CD4-positive, alpha-beta T cell (primary cell): ENCODE results near the gene SPAG7. TPM values are rescaled to one million over a fixed set of nuclear protein-coding genes. Genes with fewer than 3 reads are reported as not detected.
A peak's percentile ranks its signal among the peaks of the same experiment; 100 is the strongest.

Experiments
- ATAC-seq: fragments of 200-7000 bp; cut with Tn5 transposase; one replicate; pipeline ENCODE4 v1.10.0; 2022; ENCODE audit warnings: mild to moderate bottlenecking; ENCODE audit not compliant: poor library complexity
- CTCF ChIA-PET: fragments of 350-600 bp; sonication (Branson Sonifier 250); formaldehyde crosslinking; loops from one replicate; lab custom pipeline; 2021; ENCODE audit warnings: antibody characterized with exemption, inconsistent platforms; lab: Charles Lee
- POLR2A ChIA-PET: fragments of 350-600 bp; sonication (Branson Sonifier 250); formaldehyde crosslinking; loops from one replicate; lab custom pipeline; 2021; ENCODE audit warnings: antibody characterized with exemption, inconsistent platforms; lab: Charles Lee
- DNase-seq, 14 experiments: peaks; one replicate each; pipeline ENCODE4 v3.0.0-alpha.2; 2013 to 2020; ENCODE audit warnings: mixed read lengths in 2 of 14
- H3K27ac ChIP-seq, 2 donors: one replicate each; pipeline versions ENCODE4 v1.5.1 to v1.7.0; 2013; ENCODE audit warnings: low read length in 2 of 2, low read depth in 1 of 2, mild to moderate bottlenecking in 1 of 2
- H3K27me3 ChIP-seq, 2 experiments: 1 replicate in 1 of 2; 2 replicates in 1 of 2; pipeline versions ENCODE4 v1.6.1 to v1.7.0; 2013; ENCODE audit warnings: low read length in 2 of 2, control low read depth in 1 of 2, mild to moderate bottlenecking in 1 of 2, moderate library complexity in 1 of 2; ENCODE audit not compliant: insufficient read depth in 2 of 2, control insufficient read depth in 1 of 2
- H3K36me3 ChIP-seq: one replicate; pipeline ENCODE4 v1.6.1; 2013; ENCODE audit warnings: low read length, control low read depth; ENCODE audit not compliant: insufficient read depth
- H3K4me1 ChIP-seq: one replicate; pipeline ENCODE4 v1.6.1; 2013; ENCODE audit warnings: low read length, control low read depth; ENCODE audit not compliant: insufficient read depth
- H3K4me3 ChIP-seq: one replicate; pipeline ENCODE4 v1.5.1; 2013; ENCODE audit warnings: mild to moderate bottlenecking, low read length, moderate library complexity
- H3K9me3 ChIP-seq, 2 experiments: 1 replicate in 1 of 2; 2 replicates in 1 of 2; pipeline versions ENCODE4 v1.6.1 to v1.7.0; 2013; ENCODE audit warnings: low read length in 2 of 2, mild to moderate bottlenecking in 2 of 2, control low read depth in 1 of 2, moderate library complexity in 1 of 2; ENCODE audit not compliant: control insufficient read depth in 1 of 2, insufficient read depth in 1 of 2
- H3K27ac Mint-ChIP-seq: one replicate; pipeline ENCODE4 v1.8.0; 2020; ENCODE audit warnings: mixed read lengths
- H3K27me3 Mint-ChIP-seq: one replicate; pipeline ENCODE4 v1.8.0; 2021; ENCODE audit warnings: mixed read lengths
- H3K36me3 Mint-ChIP-seq: one replicate; pipeline ENCODE4 v1.8.0; 2021; ENCODE audit warnings: low read depth, mixed read lengths
- H3K4me1 Mint-ChIP-seq: one replicate; pipeline ENCODE4 v1.8.0; 2021; ENCODE audit warnings: low read depth, mixed read lengths
- H3K4me3 Mint-ChIP-seq: one replicate; pipeline ENCODE4 v1.8.0; 2020; ENCODE audit warnings: mild to moderate bottlenecking, mixed read lengths
- H3K9me3 Mint-ChIP-seq: one replicate; pipeline ENCODE4 v1.8.0; 2020; ENCODE audit warnings: mixed read lengths
- CTCF ChIP-seq: fragments of 200-600 bp; IDR thresholded peaks from one replicate; pipeline ENCODE4 v1.8.0; 2022; ENCODE audit warnings: antibody characterized with exemption, mild to moderate bottlenecking
- intact Hi-C, 2 experiments: fragments of 100-400 bp; cut with DNase I in 1 of 2; cut with micrococcal nuclease in 1 of 2; formaldehyde crosslinking; loops; one replicate each; pipeline versions ENCODE4 v1.15.1 to v1.9.0; 2023 to 2025; cut with DNase I, micrococcal nuclease
- total RNA-seq, 174 experiments: library from RNA in 2 of 174; stranded (reverse) in 2 of 174; gene quantifications; one replicate each; pipeline ENCODE4 v1.2.3 and lab custom pipeline; 2021 to 2026

SPAG7 gene
- total RNA-seq, 2 experiments from 2014 or later: 30.2 to 30.9 TPM

DNA sequence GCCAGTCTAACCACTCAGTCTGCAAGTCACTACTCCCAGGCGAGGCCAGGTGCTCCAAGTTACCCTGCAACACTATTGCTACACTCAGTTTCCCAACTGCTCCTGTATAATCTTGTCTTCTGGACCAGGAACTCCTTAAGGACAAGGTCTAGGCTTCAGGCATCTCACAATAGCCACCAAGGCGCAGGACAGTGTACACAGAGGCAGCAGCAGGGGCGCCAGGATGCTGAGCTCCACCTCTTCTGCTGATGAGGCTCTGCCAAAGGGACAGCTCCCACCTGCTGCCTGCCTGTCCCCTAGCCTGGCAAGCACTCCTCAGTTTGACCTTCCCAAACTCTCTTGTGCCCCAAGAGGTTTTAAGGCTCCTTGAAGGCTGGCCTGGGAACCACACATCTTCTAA is 31.2 kb downstream of the SPAG7 start:
- intact Hi-C loops: no loop called here
- no peaks in the 10 kb centered on the region for H3K9me3 ChIP-seq
- H3K4me3 Mint-ChIP-seq: peak overlapping the region; percentile 27
- ATAC-seq (no peak), DNase-seq (no peak)
- H3K27me3 Mint-ChIP-seq: no peaks in the 10 kb centered on the region
- no peaks in the 10 kb centered on the region for H3K9me3 Mint-ChIP-seq
- peaks cover 23% of the 10 kb centered on the region for H3K36me3 ChIP-seq
- no peak overlapping the region for H3K27ac Mint-ChIP-seq
- CTCF ChIA-PET: no interaction called here
- no peak overlapping the region for H3K4me3 ChIP-seq
- peaks cover 47% of the 10 kb centered on the region for H3K4me1 ChIP-seq
- H3K27ac ChIP-seq: no peak overlapping the region
- peaks cover 43% of the 10 kb centered on the region for H3K4me1 Mint-ChIP-seq
- peaks cover 37% of the 10 kb centered on the region for H3K36me3 Mint-ChIP-seq
- H3K27me3 ChIP-seq: no peaks in the 10 kb centered on the region
- no peak for TF ChIP-seq CTCF
- POLR2A ChIA-PET: interaction anchor here (0.6 to 6.2 kb wide), 2 partner anchors 13 to 481 kb away, joined by 3 to 137 read pairs; partner anchors contain the start of genes ENO3 and PFN1

GRCh38 chr17:4935650-4936049 is 32.0 kb downstream of the SPAG7 start:
- TF ChIP-seq CTCF: no peak
- H3K4me3 Mint-ChIP-seq: no peak overlapping the region
- no peak for ATAC-seq
- ChIA-PET CTCF (interaction anchor here (0.6 kb wide), 1 partner anchor 130 kb away, joined by 3 read pairs; no protein-coding TSS in a partner anchor), POLR2A (interaction anchor here (0.6 to 6.2 kb wide), 3 partner anchors 12 to 82 kb away, joined by 3 to 137 read pairs (median 5); partner anchors contain the start of genes ENO3 and PFN1)
- peaks cover 35% of the 10 kb centered on the region for H3K36me3 Mint-ChIP-seq
- no peaks in the 10 kb centered on the region for H3K27me3 ChIP-seq
- no peak for DNase-seq
- peaks cover 40% of the 10 kb centered on the region for H3K4me1 ChIP-seq
- no peaks in the 10 kb centered on the region for H3K27me3 Mint-ChIP-seq
- no peak overlapping the region for H3K4me3 ChIP-seq
- H3K27ac Mint-ChIP-seq: no peak overlapping the region
- H3K27ac ChIP-seq: peak overlapping the region in 1 of 2 donors; percentile 15
- peaks cover 35% of the 10 kb centered on the region for H3K4me1 Mint-ChIP-seq
- peaks cover 23% of the 10 kb centered on the region for H3K36me3 ChIP-seq
- no peaks in the 10 kb centered on the region for H3K9me3 ChIP-seq
- H3K9me3 Mint-ChIP-seq: no peaks in the 10 kb centered on the region
- intact Hi-C loops: no loop called here

- peak in 3 of 14 experiments; percentile 20 to 57 (median 30) for DNase-seq
- Mint-ChIP-seq H3K27me3 (no peaks in the 10 kb centered on the region), H3K36me3 (peaks cover 29% of the 10 kb centered on the region), H3K4me3 (no peak overlapping the region), H3K27ac (peak overlapping the region; percentile 46), H3K4me1 (peaks cover 29% of the 10 kb centered on the region), H3K9me3 (no peaks in the 10 kb centered on the region)
- peaks cover 23% of the 10 kb centered on the region for H3K36me3 ChIP-seq
- ATAC-seq: no peak
- H3K27ac ChIP-seq: no peak overlapping the region
- TF ChIP-seq CTCF: no peak
- ChIA-PET CTCF (interaction anchor here (0.6 kb wide), 1 partner anchor 119 kb away, joined by 3 read pairs; no protein-coding TSS in a partner anchor), POLR2A (interaction anchor here (1.1 to 1.3 kb wide), 2 partner anchors 31 to 33 kb away, joined by 3 to 10 read pairs; partner anchors contain the start of gene SPAG7)
- intact Hi-C loops: no loop called here
- H3K27me3 ChIP-seq: no peaks in the 10 kb centered on the region
- H3K4me1 ChIP-seq: peaks cover 33% of the 10 kb centered on the region
- no peaks in the 10 kb centered on the region for H3K9me3 ChIP-seq
- no peak overlapping the region for H3K4me3 ChIP-seq
These were observed 33.2 kb downstream of the SPAG7 start for GRCh38 chr17:4934173-4934979.
